Chondrocyte (in vitro differentiated cells): ENCODE results near the gene ZNF180. TPM values are rescaled to one million over a fixed set of nuclear protein-coding genes. Genes with fewer than 3 reads are reported as not detected.
"Not testable (repeated sequence)": the region's sequence is repeated elsewhere in the genome, so short reads cannot be mapped to it uniquely, and the experiment has no call there.

Experiments used
- DNase-seq: peaks from one replicate; pipeline ENCODE4 v3.0.0; 2021; ENCODE audit warnings: mixed read lengths, low spot score
- H3K27ac Mint-ChIP-seq: one replicate; pipeline ENCODE4 v1.8.0; 2021; ENCODE audit warnings: mild to moderate bottlenecking, moderate library complexity, mixed read lengths; ENCODE audit not compliant: unreplicated experiment
- H3K27me3 Mint-ChIP-seq: 2 replicates; pipeline ENCODE4 v1.8.0; 2021; ENCODE audit warnings: low read depth, mixed read lengths
- H3K36me3 Mint-ChIP-seq: 2 replicates; pipeline ENCODE4 v1.8.0; 2021; ENCODE audit warnings: low read depth, mixed read lengths
- H3K4me1 Mint-ChIP-seq: 2 replicates; pipeline ENCODE4 v1.8.0; 2021; ENCODE audit warnings: low read depth, mild to moderate bottlenecking, mixed read lengths
- H3K4me3 Mint-ChIP-seq: one replicate; pipeline ENCODE4 v1.8.0; 2021; ENCODE audit warnings: mild to moderate bottlenecking, moderate library complexity, mixed read lengths; ENCODE audit not compliant: unreplicated experiment
- H3K9me3 Mint-ChIP-seq: 2 replicates; pipeline ENCODE4 v1.8.0; 2021; ENCODE audit warnings: low read depth, mixed read lengths
- total RNA-seq: library from RNA; stranded (reverse); gene quantifications from 3 replicates; pipeline ENCODE4 v1.2.1, GENCODE V29; 2021
- TF ChIP-seq, protein P1 (sequence below): fragments of 200-600 bp; sonication (generic); IDR thresholded peaks from 2 replicates; pipeline ENCODE4 v1.5.0; 2021; ENCODE audit warnings: antibody characterized with exemption, mild to moderate bottlenecking, moderate library complexity

ZNF180 gene
- total RNA-seq, 1 donor from 2014 or later, result 4.7 TPM

DNA sequence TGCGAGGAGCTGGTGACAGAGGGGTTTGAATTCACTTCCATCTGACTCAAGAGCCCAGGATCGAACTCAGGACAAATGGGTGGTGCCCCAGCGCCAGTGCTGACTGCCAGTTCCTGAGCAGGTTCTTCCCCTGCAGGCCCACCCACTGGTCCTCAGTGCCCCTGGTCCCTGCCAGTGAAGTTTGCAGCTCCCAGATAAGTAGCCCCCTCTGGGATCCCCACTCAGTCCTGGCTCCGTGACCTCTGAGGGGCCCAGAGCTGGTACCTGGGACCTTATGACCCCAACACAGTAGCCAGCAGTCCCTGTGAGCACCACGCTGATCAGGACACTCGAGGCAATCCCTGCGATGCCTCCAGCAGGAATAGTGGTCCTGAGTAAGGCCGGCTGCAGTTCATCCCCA lies 40.4 kb upstream of the ZNF180 start:
- Mint-ChIP-seq H3K4me1 (no peaks in the 10 kb centered on the region), H3K9me3 (no peaks in the 10 kb centered on the region), H3K27ac (no peak overlapping the region), H3K36me3 (peaks cover 2% of the 10 kb centered on the region), H3K4me3 (no peak overlapping the region), H3K27me3 (peaks cover 51% of the 10 kb centered on the region)
- no peak for DNase-seq
- TF ChIP-seq, protein P1, sequence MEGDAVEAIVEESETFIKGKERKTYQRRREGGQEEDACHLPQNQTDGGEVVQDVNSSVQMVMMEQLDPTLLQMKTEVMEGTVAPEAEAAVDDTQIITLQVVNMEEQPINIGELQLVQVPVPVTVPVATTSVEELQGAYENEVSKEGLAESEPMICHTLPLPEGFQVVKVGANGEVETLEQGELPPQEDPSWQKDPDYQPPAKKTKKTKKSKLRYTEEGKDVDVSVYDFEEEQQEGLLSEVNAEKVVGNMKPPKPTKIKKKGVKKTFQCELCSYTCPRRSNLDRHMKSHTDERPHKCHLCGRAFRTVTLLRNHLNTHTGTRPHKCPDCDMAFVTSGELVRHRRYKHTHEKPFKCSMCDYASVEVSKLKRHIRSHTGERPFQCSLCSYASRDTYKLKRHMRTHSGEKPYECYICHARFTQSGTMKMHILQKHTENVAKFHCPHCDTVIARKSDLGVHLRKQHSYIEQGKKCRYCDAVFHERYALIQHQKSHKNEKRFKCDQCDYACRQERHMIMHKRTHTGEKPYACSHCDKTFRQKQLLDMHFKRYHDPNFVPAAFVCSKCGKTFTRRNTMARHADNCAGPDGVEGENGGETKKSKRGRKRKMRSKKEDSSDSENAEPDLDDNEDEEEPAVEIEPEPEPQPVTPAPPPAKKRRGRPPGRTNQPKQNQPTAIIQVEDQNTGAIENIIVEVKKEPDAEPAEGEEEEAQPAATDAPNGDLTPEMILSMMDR, result no peak

DNA sequence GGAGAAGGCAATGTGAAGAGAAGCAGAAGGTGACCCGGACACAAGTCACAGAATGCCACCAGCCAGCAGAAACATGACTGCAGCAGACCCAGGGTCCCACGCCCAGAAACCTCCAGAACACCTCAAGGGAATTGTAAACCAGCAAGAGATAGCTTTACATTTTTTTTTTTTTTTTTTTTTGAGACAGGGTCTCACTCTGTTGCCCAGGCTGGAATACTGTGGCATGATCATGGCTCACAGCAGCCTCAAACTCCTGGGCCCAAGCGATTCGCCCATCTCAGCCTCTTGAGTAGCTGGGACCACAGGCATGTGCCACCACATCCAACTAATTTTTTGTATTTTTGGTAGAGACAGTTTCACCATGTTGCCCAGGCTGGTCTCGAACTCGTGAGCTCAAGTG lies 39.7 kb upstream of the ZNF180 start:
- Mint-ChIP-seq H3K4me1 (no peaks in the 10 kb centered on the region), H3K4me3 (no peak overlapping the region), H3K36me3 (peaks cover 2% of the 10 kb centered on the region), H3K27ac (no peak overlapping the region), H3K9me3 (no peaks in the 10 kb centered on the region), H3K27me3 (peaks cover 58% of the 10 kb centered on the region)
- TF ChIP-seq, protein P1, result no peak
- no peak for DNase-seq

GRCh38 chr19:44539236-44539826 lies 39.0 kb upstream of the ZNF180 start:
- H3K27me3 Mint-ChIP-seq, result peaks cover 57% of the 10 kb centered on the region

GRCh38 chr19:44535361-44535760 lies 35.0 kb upstream of the ZNF180 start:
- H3K27ac Mint-ChIP-seq, H3K36me3 Mint-ChIP-seq, H3K4me3 Mint-ChIP-seq, H3K9me3 Mint-ChIP-seq, H3K4me1 Mint-ChIP-seq, DNase-seq: not testable (repeated sequence)
- H3K27me3 Mint-ChIP-seq, result peaks cover 54% of the 10 kb centered on the region

More at GRCh38 chr19:44539236-44539826, 39.0 kb upstream of the ZNF180 start:
- no peak for DNase-seq
- Mint-ChIP-seq H3K4me1 (no peaks in the 10 kb centered on the region), H3K4me3 (no peak overlapping the region), H3K27ac (no peak overlapping the region), H3K36me3 (peaks cover 2% of the 10 kb centered on the region), H3K9me3 (no peaks in the 10 kb centered on the region)
- TF ChIP-seq, protein P1, result no peak

GRCh38 chr19:44532819-44533218 lies 32.5 kb upstream of the ZNF180 start:
- Mint-ChIP-seq H3K27ac (no peak overlapping the region), H3K4me3 (no peak overlapping the region), H3K4me1 (no peaks in the 10 kb centered on the region), H3K27me3 (peaks cover 57% of the 10 kb centered on the region), H3K9me3 (no peaks in the 10 kb centered on the region), H3K36me3 (peaks cover 2% of the 10 kb centered on the region)
- TF ChIP-seq, protein P1, result no peak
- no peak for DNase-seq

GRCh38 chr19:44530777-44531176 lies 30.5 kb upstream of the ZNF180 start:
- TF ChIP-seq, protein P1, result no peak
- Mint-ChIP-seq H3K9me3 (no peaks in the 10 kb centered on the region), H3K27ac (no peak overlapping the region), H3K4me1 (no peaks in the 10 kb centered on the region), H3K27me3 (peaks cover 42% of the 10 kb centered on the region), H3K4me3 (no peak overlapping the region), H3K36me3 (peaks cover 2% of the 10 kb centered on the region)
- no peak for DNase-seq
